SK-N-SH (cell line): ENCODE measurements around the gene NPHS1. TPM values are rescaled to one million over a fixed set of nuclear protein-coding genes. Genes with fewer than 3 reads are reported as not detected.
A peak's percentile ranks its signal among the peaks of the same experiment; 100 is the strongest.

Experiments used
- CTCF ChIA-PET: fragments of 300-600, 350-600 bp; formaldehyde crosslinking; extraction: SDS; loops from one replicate; lab custom pipeline; 2021; lab: Yijun Ruan, JAX
- POLR2A ChIA-PET: fragments of 350-600 bp; sonication (Branson Sonifier 250); formaldehyde crosslinking; extraction: SDS; loops from one replicate; lab custom pipeline; 2020; ENCODE audit warnings: antibody characterized with exemption, inconsistent platforms; lab: Yijun Ruan, JAX
- DNase-seq: peaks from one replicate; pipeline ENCODE4 v3.0.0; 2012
- H2AFZ ChIP-seq: fragments of 200-600 bp; sonication (generic); 2 replicates; pipeline ENCODE4 v1.8.1; 2016; ENCODE audit warnings: antibody characterized with exemption, mild to moderate bottlenecking, low read depth
- H3F3A ChIP-seq: fragments of 200-600 bp; sonication (generic); replicated peaks from 2 replicates; pipeline ENCODE3; 2016; ENCODE audit warnings: antibody characterized with exemption, mild to moderate bottlenecking; ENCODE audit not compliant: insufficient read depth
- H3K27ac ChIP-seq, 2 experiments: fragments of 200-500 bp in 1 of 2; fragments of 200-600 bp in 1 of 2; sonication (Bioruptor generic) in 1 of 2; sonication (generic), shearing (Covaris generic) in 1 of 2; 2 replicates each; pipeline versions ENCODE4 v1.5.1 to v1.6.1; 2014 to 2016; ENCODE audit warnings: low read depth in 2 of 2, inconsistent platforms in 1 of 2, low read length in 1 of 2, mild to moderate bottlenecking in 1 of 2, mixed read lengths in 1 of 2
- H3K27me3 ChIP-seq: fragments of 200-600 bp; sonication (generic), shearing (Covaris generic); 2 replicates; pipeline ENCODE4 v1.6.1; 2016; ENCODE audit warnings: mixed run types; ENCODE audit not compliant: insufficient read depth
- H3K36me3 ChIP-seq, 2 experiments: fragments of 200-500 bp in 1 of 2; fragments of 200-600 bp in 1 of 2; sonication (Bioruptor generic) in 1 of 2; sonication (generic) in 1 of 2; replicated peaks in 1 of 2; 2 replicates each; pipeline versions ENCODE3 to v1.5.1; 2014 to 2016; ENCODE audit warnings: low read length in 1 of 2, mild to moderate bottlenecking in 1 of 2; ENCODE audit not compliant: insufficient read depth in 2 of 2, control insufficient read depth in 1 of 2
- H3K4me1 ChIP-seq, 2 experiments: fragments of 200-500 bp in 1 of 2; fragments of 200-600 bp in 1 of 2; sonication (Bioruptor generic) in 1 of 2; sonication (generic), shearing (Covaris generic) in 1 of 2; 2 replicates each; pipeline versions ENCODE4 v1.5.1 to v1.6.1; 2014 to 2016; ENCODE audit warnings: low read depth in 1 of 2, low read length in 1 of 2, mixed run types in 1 of 2; ENCODE audit not compliant: insufficient read depth in 2 of 2, control insufficient read depth in 1 of 2
- H3K4me2 ChIP-seq: fragments of 200-600 bp; sonication (generic), shearing (Covaris generic); 2 replicates; pipeline ENCODE4 v1.6.1; 2017; ENCODE audit warnings: mixed run types
- H3K4me3 ChIP-seq, 2 experiments: fragments of 200-500 bp in 1 of 2; fragments of 200-600 bp in 1 of 2; sonication (Bioruptor generic) in 1 of 2; sonication (generic), shearing (Covaris generic) in 1 of 2; 2 replicates each; pipeline versions ENCODE4 v1.5.1 to v1.8.1; 2014 to 2016; ENCODE audit warnings: low read depth in 2 of 2, inconsistent platforms in 1 of 2, low read length in 1 of 2, mild to moderate bottlenecking in 1 of 2, mixed read lengths in 1 of 2, moderate library complexity in 1 of 2
- H3K79me2 ChIP-seq: fragments of 200-600 bp; sonication (generic); 2 replicates; pipeline ENCODE4 v1.8.1; 2017; ENCODE audit warnings: mild to moderate bottlenecking; ENCODE audit not compliant: insufficient read depth
- H3K9ac ChIP-seq: fragments of 200-600 bp; sonication (generic); 2 replicates; pipeline ENCODE4 v1.6.1; 2017; ENCODE audit warnings: mixed run types
- H3K9me2 ChIP-seq: fragments of 200-600 bp; sonication (generic); 2 replicates; pipeline ENCODE4 v1.6.1; 2017; ENCODE audit warnings: mixed run types
- H3K9me3 ChIP-seq: fragments of 200-600 bp; sonication (generic); 2 replicates; pipeline ENCODE4 v1.6.1; 2017; ENCODE audit warnings: mixed run types, mild to moderate bottlenecking, moderate library complexity
- H4K20me1 ChIP-seq: fragments of 200-600 bp; sonication (generic); 2 replicates; pipeline ENCODE4 v1.6.1; 2017; ENCODE audit warnings: mild to moderate bottlenecking, mixed run types; ENCODE audit not compliant: insufficient read depth
- CHD2 ChIP-seq: fragments of 150-350 bp; IDR thresholded peaks from 2 replicates; pipeline ENCODE4 v1.6.1; 2018; ENCODE audit warnings: low read length; ENCODE audit not compliant: partially characterized antibody
- ELF1 ChIP-seq: IDR thresholded peaks from 2 replicates; pipeline ENCODE4 v1.4.0; 2012
- EP300 ChIP-seq, 2 experiments: IDR thresholded peaks; 2 replicates each; pipeline versions ENCODE4 v1.4.0 to v1.6.1; 2012; ENCODE audit warnings: borderline replicate concordance in 1 of 2, low read depth in 1 of 2, low read length in 1 of 2
- EZH2phosphoT487 ChIP-seq: fragments of 200-600 bp; sonication (generic); IDR thresholded peaks from 2 replicates; pipeline ENCODE4 v1.6.1; 2017; ENCODE audit warnings: low read depth, mixed run types, mild to moderate bottlenecking, antibody characterized with exemption, moderate library complexity, borderline replicate concordance
- FOSL2 ChIP-seq: IDR thresholded peaks from 2 replicates; pipeline ENCODE4 v1.4.0; 2012; ENCODE audit warnings: low read depth, mild to moderate bottlenecking, moderate library complexity, borderline replicate concordance
- FOXM1 ChIP-seq: IDR thresholded peaks from 2 replicates; pipeline ENCODE4 v1.4.0; 2012; ENCODE audit warnings: low read depth, mild to moderate bottlenecking
- GABPA ChIP-seq: IDR thresholded peaks from 2 replicates; pipeline ENCODE4 v1.4.0; 2012; ENCODE audit warnings: low read depth, mild to moderate bottlenecking
- GATA2 ChIP-seq: sonication (generic); formaldehyde crosslinking; IDR thresholded peaks from 2 replicates; pipeline ENCODE4 v1.5.0; 2020; ENCODE audit warnings: mild to moderate bottlenecking, missing genetic modification reagents
- JUND ChIP-seq: IDR thresholded peaks from 2 replicates; pipeline ENCODE4 v1.4.0; 2012
- MEF2A ChIP-seq: IDR thresholded peaks from 2 replicates; pipeline ENCODE4 v1.4.0; 2012; ENCODE audit warnings: low read depth, borderline replicate concordance
- MXI1 ChIP-seq: IDR thresholded peaks from 2 replicates; pipeline ENCODE4 v1.6.1; 2012; ENCODE audit warnings: mild to moderate bottlenecking, low read depth, low read length, improper control_type of control experiment
- NFIC ChIP-seq: IDR thresholded peaks from 2 replicates; pipeline ENCODE4 v1.4.0; 2012; ENCODE audit warnings: borderline replicate concordance
- NRF1 ChIP-seq: IDR thresholded peaks from 2 replicates; pipeline ENCODE4 v1.6.1; 2012; ENCODE audit warnings: low read depth, mild to moderate bottlenecking, low read length
- RAD21 ChIP-seq: IDR thresholded peaks from 2 replicates; pipeline ENCODE4 v1.6.1; 2012; ENCODE audit warnings: mild to moderate bottlenecking, low read length
- RFX5 ChIP-seq: IDR thresholded peaks from 2 replicates; pipeline ENCODE4 v1.6.1; 2012; ENCODE audit warnings: mild to moderate bottlenecking, improper control_type of control experiment, low read length
- RXRA ChIP-seq: IDR thresholded peaks from 2 replicates; pipeline ENCODE4 v1.4.0; 2012; ENCODE audit warnings: low read depth, mild to moderate bottlenecking, borderline replicate concordance
- SIN3A ChIP-seq: IDR thresholded peaks from 2 replicates; pipeline ENCODE4 v1.6.1; 2012; ENCODE audit warnings: low read depth, mild to moderate bottlenecking, low read length, moderate library complexity, borderline replicate concordance
- TAF1 ChIP-seq: IDR thresholded peaks from 2 replicates; pipeline ENCODE4 v1.6.1; 2012; ENCODE audit warnings: low read depth, mild to moderate bottlenecking, low read length, moderate library complexity, borderline replicate concordance
- TEAD4 ChIP-seq: IDR thresholded peaks from 2 replicates; pipeline ENCODE4 v1.4.0; 2012; ENCODE audit warnings: mild to moderate bottlenecking, borderline replicate concordance; ENCODE audit not compliant: insufficient read depth
- YY1 ChIP-seq: IDR thresholded peaks from 2 replicates; pipeline ENCODE4 v1.4.0; 2012; ENCODE audit warnings: low read depth, mild to moderate bottlenecking
- WGBS: methylation state at CpG from one replicate; pipeline ENCODE4 v1.1.6; 2017; ENCODE audit warnings: low lambda C conversion rate; 5-methylcytosine and 5-hydroxymethylcytosine counted together
- polyA plus RNA-seq, 3 experiments: library from polyadenylated mRNA; depleted of rRNA; stranded (reverse); fragments of >200 nt; gene quantifications; 2 replicates each; pipeline ENCODE4 v1.2.3, GENCODE V29; 2012
- TF ChIP-seq, protein P1 (sequence below): IDR thresholded peaks from 2 replicates; pipeline ENCODE4 v1.4.0; 2012; ENCODE audit warnings: low read depth, borderline replicate concordance
- TF ChIP-seq, protein P2 (sequence below): IDR thresholded peaks from 2 replicates; pipeline ENCODE4 v1.4.0; 2012; ENCODE audit warnings: low read depth
- TF ChIP-seq, protein P3 (sequence below): IDR thresholded peaks from 2 replicates; pipeline ENCODE4 v1.4.0; 2012; ENCODE audit warnings: low read depth, borderline replicate concordance
- TF ChIP-seq, protein P4 (sequence below): fragments of 200-600 bp; sonication (generic); IDR thresholded peaks from 2 replicates; pipeline ENCODE4 v1.6.1; 2017; ENCODE audit warnings: antibody characterized with exemption, mild to moderate bottlenecking, moderate library complexity
- TF ChIP-seq, protein P5 (sequence below): fragments of 150-350 bp; IDR thresholded peaks from 2 replicates; pipeline ENCODE4 v1.6.1; 2017; ENCODE audit warnings: antibody characterized with exemption, low read length, low read depth, borderline replicate concordance
- TF ChIP-seq, protein P6 (sequence below): IDR thresholded peaks from 2 replicates; pipeline ENCODE4; 2012

Gene NPHS1
- polyA plus RNA-seq, 1 of the 3 experiments (the other 2 are of a cell fraction): not detected

DNA sequence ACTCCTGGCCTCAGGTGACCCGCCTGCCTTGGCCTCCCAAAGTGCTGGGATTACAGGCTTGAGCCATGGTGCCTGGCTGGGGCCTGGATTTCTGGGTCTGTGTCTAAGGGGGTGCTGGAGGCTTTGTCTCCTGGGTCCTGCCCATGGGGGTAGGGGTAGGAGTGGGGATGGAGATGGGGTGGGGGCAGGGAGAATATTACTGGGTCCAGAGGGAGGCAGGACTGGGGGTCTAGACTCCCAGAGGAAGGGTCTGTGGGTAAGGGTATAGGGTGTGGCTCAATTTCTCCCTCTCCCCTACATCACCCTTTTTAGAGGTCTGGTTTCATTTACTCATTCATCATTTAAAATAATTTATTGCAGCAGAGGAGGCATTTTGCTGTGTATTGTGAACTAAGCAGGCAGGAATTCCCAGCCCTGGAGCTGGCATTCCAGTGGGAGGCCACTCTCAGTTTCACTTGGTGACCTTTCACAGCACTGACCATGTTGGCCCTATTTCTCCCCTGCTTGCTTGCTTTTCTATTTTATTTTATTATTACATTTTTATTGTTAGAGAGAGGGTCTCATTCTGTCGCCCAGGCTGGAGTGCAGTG lies 48.8 kb upstream of the NPHS1 start:
- Histone ChIP-seq H4K20me1 (no peaks in the 10 kb centered on the region), H2AFZ (peak overlapping the region; percentile 94; the same call in 1 of the 2 replicates), H3K36me3 (no peaks in the 10 kb centered on the region), H3F3A (peaks cover 10% of the 10 kb centered on the region), H3K9me2 (no peaks in the 10 kb centered on the region), H3K9me3 (no peaks in the 10 kb centered on the region), H3K4me2 (peak overlapping the region; percentile 100), H3K27me3 (no peaks in the 10 kb centered on the region), H3K27ac (peak overlapping the region; percentile 41 to 54; a peak in 2 of 4 replicates), H3K79me2 (peaks cover 11% of the 10 kb centered on the region; the same call in 1 of the 2 replicates), H3K4me1 (peaks cover 8 to 22% of the 10 kb centered on the region in 2 experiments; a peak in 3 of 4 replicates), H3K9ac (peak overlapping the region; percentile 83), H3K4me3 (peak overlapping the region; percentile 69 to 100)
- 53% methylated on average over 2 of the region's 2 CpGs for WGBS
- no peak for DNase-seq
- CTCF ChIA-PET: interaction anchor here (1.5 to 1.6 kb wide), 2 partner anchors 21 to 32 kb away, joined by 4 read pairs; partner anchors contain the start of gene APLP1
- POLR2A ChIA-PET: interaction anchor here (0.5 to 1.4 kb wide), 4 partner anchors 30 to 169 kb away, joined by 3 to 5 read pairs (median 4); partner anchors contain the start of gene ALKBH6
- TF ChIP-seq NFIC (no peak), EP300 (IDR thresholded peaks at IDR 0.05; ENCODE audit: borderline replicate concordance in 1 of 2, low read depth in 1 of 2, low read length in 1 of 2) (no peak), FOSL2 (no peak), RAD21 (no peak), ELF1 (no peak), MXI1 (no peak), TAF1 (no peak), MEF2A (no peak), SIN3A (no peak), RFX5 (no peak), GABPA (no peak), CHD2 (no peak), FOXM1 (no peak), RXRA (no peak; the same call in 1 of the 2 replicates), YY1 (no peak), GATA2 (no peak), EZH2phosphoT487 (no peak), TEAD4 (peak; percentile 61; the same call in 1 of the 2 replicates), NRF1 (no peak), JUND (peak; percentile 42)
- TF ChIP-seq, protein P1, sequence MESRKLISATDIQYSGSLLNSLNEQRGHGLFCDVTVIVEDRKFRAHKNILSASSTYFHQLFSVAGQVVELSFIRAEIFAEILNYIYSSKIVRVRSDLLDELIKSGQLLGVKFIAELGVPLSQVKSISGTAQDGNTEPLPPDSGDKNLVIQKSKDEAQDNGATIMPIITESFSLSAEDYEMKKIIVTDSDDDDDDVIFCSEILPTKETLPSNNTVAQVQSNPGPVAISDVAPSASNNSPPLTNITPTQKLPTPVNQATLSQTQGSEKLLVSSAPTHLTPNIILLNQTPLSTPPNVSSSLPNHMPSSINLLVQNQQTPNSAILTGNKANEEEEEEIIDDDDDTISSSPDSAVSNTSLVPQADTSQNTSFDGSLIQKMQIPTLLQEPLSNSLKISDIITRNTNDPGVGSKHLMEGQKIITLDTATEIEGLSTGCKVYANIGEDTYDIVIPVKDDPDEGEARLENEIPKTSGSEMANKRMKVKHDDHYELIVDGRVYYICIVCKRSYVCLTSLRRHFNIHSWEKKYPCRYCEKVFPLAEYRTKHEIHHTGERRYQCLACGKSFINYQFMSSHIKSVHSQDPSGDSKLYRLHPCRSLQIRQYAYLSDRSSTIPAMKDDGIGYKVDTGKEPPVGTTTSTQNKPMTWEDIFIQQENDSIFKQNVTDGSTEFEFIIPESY: no peak
- TF ChIP-seq, protein P2, sequence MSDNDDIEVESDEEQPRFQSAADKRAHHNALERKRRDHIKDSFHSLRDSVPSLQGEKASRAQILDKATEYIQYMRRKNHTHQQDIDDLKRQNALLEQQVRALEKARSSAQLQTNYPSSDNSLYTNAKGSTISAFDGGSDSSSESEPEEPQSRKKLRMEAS: no peak
- TF ChIP-seq, protein P3, sequence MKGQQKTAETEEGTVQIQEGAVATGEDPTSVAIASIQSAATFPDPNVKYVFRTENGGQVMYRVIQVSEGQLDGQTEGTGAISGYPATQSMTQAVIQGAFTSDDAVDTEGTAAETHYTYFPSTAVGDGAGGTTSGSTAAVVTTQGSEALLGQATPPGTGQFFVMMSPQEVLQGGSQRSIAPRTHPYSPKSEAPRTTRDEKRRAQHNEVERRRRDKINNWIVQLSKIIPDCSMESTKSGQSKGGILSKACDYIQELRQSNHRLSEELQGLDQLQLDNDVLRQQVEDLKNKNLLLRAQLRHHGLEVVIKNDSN: no peak
- TF ChIP-seq, protein P4, sequence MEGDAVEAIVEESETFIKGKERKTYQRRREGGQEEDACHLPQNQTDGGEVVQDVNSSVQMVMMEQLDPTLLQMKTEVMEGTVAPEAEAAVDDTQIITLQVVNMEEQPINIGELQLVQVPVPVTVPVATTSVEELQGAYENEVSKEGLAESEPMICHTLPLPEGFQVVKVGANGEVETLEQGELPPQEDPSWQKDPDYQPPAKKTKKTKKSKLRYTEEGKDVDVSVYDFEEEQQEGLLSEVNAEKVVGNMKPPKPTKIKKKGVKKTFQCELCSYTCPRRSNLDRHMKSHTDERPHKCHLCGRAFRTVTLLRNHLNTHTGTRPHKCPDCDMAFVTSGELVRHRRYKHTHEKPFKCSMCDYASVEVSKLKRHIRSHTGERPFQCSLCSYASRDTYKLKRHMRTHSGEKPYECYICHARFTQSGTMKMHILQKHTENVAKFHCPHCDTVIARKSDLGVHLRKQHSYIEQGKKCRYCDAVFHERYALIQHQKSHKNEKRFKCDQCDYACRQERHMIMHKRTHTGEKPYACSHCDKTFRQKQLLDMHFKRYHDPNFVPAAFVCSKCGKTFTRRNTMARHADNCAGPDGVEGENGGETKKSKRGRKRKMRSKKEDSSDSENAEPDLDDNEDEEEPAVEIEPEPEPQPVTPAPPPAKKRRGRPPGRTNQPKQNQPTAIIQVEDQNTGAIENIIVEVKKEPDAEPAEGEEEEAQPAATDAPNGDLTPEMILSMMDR: no peak
- TF ChIP-seq, protein P5, sequence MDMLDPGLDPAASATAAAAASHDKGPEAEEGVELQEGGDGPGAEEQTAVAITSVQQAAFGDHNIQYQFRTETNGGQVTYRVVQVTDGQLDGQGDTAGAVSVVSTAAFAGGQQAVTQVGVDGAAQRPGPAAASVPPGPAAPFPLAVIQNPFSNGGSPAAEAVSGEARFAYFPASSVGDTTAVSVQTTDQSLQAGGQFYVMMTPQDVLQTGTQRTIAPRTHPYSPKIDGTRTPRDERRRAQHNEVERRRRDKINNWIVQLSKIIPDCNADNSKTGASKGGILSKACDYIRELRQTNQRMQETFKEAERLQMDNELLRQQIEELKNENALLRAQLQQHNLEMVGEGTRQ: no peak
- TF ChIP-seq, protein P6, sequence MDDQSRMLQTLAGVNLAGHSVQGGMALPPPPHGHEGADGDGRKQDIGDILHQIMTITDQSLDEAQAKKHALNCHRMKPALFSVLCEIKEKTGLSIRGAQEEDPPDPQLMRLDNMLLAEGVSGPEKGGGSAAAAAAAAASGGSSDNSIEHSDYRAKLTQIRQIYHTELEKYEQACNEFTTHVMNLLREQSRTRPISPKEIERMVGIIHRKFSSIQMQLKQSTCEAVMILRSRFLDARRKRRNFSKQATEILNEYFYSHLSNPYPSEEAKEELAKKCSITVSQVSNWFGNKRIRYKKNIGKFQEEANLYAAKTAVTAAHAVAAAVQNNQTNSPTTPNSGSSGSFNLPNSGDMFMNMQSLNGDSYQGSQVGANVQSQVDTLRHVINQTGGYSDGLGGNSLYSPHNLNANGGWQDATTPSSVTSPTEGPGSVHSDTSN: peak; percentile 82
